HepG2 (cell line): ENCODE data around the gene RRP36. TPM values are rescaled to one million over a fixed set of nuclear protein-coding genes. Genes with fewer than 3 reads are reported as not detected.

ENCODE experiments used
- CBX5 ChIP-seq: sonication (generic); formaldehyde crosslinking; IDR thresholded peaks from 2 replicates; pipeline ENCODE4 v1.4.0; 2020; ENCODE audit warnings: missing genetic modification reagents, borderline replicate concordance
- GFI1 ChIP-seq: sonication (generic); formaldehyde crosslinking; IDR thresholded peaks from 2 replicates; pipeline ENCODE4 v1.5.0; 2020; ENCODE audit warnings: missing genetic modification reagents, mild to moderate bottlenecking, borderline replicate concordance
- KMT2B ChIP-seq: IDR thresholded peaks from 2 replicates; pipeline ENCODE4 v1.6.1; 2016; ENCODE audit warnings: missing genetic modification reagents, missing compliant biosample characterization
- MLLT10 ChIP-seq: sonication (generic); formaldehyde crosslinking; IDR thresholded peaks from 2 replicates; pipeline ENCODE4 v1.4.0; 2020; ENCODE audit warnings: missing genetic modification reagents
- MTERF4 ChIP-seq: sonication (generic); formaldehyde crosslinking; IDR thresholded peaks from 2 replicates; pipeline ENCODE4 v1.8.0; 2023; ENCODE audit warnings: mild to moderate bottlenecking, missing genetic modification reagents
- NFIC ChIP-seq: IDR thresholded peaks from 2 replicates; pipeline ENCODE4 v1.6.1; 2012; ENCODE audit warnings: mild to moderate bottlenecking, low read length, inconsistent platforms
- NFRKB ChIP-seq: fragments of 450-650 bp; IDR thresholded peaks from 2 replicates; pipeline ENCODE4 v1.6.1; 2017
- REST ChIP-seq, 2 experiments: IDR thresholded peaks; 2 replicates each; pipeline ENCODE4 v1.6.1; 2011 to 2012; ENCODE audit warnings: low read length in 2 of 2, borderline replicate concordance in 1 of 2, low read depth in 1 of 2, mild to moderate bottlenecking in 1 of 2, moderate library complexity in 1 of 2
- SMAD9 ChIP-seq: sonication (generic); formaldehyde crosslinking; IDR thresholded peaks from 2 replicates; pipeline ENCODE4 v1.5.1; 2020; ENCODE audit warnings: mild to moderate bottlenecking, missing genetic modification reagents
- ZFP37 ChIP-seq: sonication (generic); formaldehyde crosslinking; IDR thresholded peaks from 2 replicates; pipeline ENCODE4 v1.4.0; 2020; ENCODE audit warnings: missing genetic modification reagents, borderline replicate concordance
- ZFYVE20 ChIP-seq: sonication (generic); formaldehyde crosslinking; IDR thresholded peaks from 2 replicates; pipeline ENCODE4 v1.8.0; 2023; ENCODE audit warnings: low read depth, mild to moderate bottlenecking, moderate library complexity, missing genetic modification reagents, borderline replicate concordance
- ZNF12 ChIP-seq: sonication (generic); formaldehyde crosslinking; IDR thresholded peaks from 2 replicates; pipeline ENCODE4 v1.5.0; 2020; ENCODE audit warnings: missing genetic modification reagents
- ZNF138 ChIP-seq: sonication (generic); formaldehyde crosslinking; IDR thresholded peaks from 2 replicates; pipeline ENCODE4 v1.5.0; 2020; ENCODE audit warnings: mild to moderate bottlenecking, low read depth, missing genetic modification reagents
- ZNF180 ChIP-seq: sonication (generic); formaldehyde crosslinking; IDR thresholded peaks from 2 replicates; pipeline ENCODE4 v1.4.0; 2020; ENCODE audit warnings: low read depth, missing genetic modification reagents, borderline replicate concordance
- ZNF333 ChIP-seq: sonication (generic); formaldehyde crosslinking; IDR thresholded peaks from 2 replicates; pipeline ENCODE4 v1.4.0; 2020; ENCODE audit warnings: mild to moderate bottlenecking, missing genetic modification reagents, borderline replicate concordance
- ZNF570 ChIP-seq: sonication (generic); formaldehyde crosslinking; IDR thresholded peaks from 2 replicates; pipeline ENCODE4 v1.4.0; 2020; ENCODE audit warnings: mild to moderate bottlenecking, missing genetic modification reagents, borderline replicate concordance
- ZNF672 ChIP-seq: sonication (generic); formaldehyde crosslinking; IDR thresholded peaks from 2 replicates; pipeline ENCODE4 v1.8.1; 2022; ENCODE audit warnings: missing genetic modification reagents
- polyA plus RNA-seq, 8 experiments: library from polyadenylated mRNA; depleted of rRNA in 3 of 8; stranded (reverse) in 7 of 8; unstranded in 1 of 8; fragments of >200 nt; fragmentation: Illumina TruSeq in 4 of 8; extraction: Trizol in 4 of 8; gene quantifications; 2 replicates each; pipeline versions ENCODE4 v1.2.1 to v1.2.3, GENCODE V29; 2011 to 2016; ENCODE audit warnings: low read depth in 4 of 8, missing spikeins in 1 of 8, mixed read lengths in 1 of 8; ENCODE audit not compliant: insufficient read depth in 1 of 8
- total RNA-seq, 5 experiments: library from RNA; depleted of rRNA; stranded (reverse); fragments of >200 nt; fragmentation: Illumina TruSeq; extraction: Trizol; gene quantifications; 2 replicates each; pipeline ENCODE4 v1.2.3, GENCODE V29; 2016; ENCODE audit warnings: low read depth in 1 of 5
- TF ChIP-seq, protein P1 (sequence below): sonication (generic); formaldehyde crosslinking; IDR thresholded peaks from 2 replicates; pipeline ENCODE4 v1.4.0; 2020; ENCODE audit warnings: mild to moderate bottlenecking, missing genetic modification reagents, borderline replicate concordance
- TF ChIP-seq, protein P2 (sequence below): sonication (generic); formaldehyde crosslinking; conservative IDR thresholded peaks from 2 replicates; pipeline ENCODE4 v1.4.0; 2020; ENCODE audit warnings: mild to moderate bottlenecking, missing genetic modification reagents, moderate library complexity

The RRP36 gene
- total and polyA plus RNA-seq, 2 of the 13 experiments (the other 11 are each of a cell fraction or from before 2014, with no cell fraction given) = 29.5 to 144 TPM

DNA sequence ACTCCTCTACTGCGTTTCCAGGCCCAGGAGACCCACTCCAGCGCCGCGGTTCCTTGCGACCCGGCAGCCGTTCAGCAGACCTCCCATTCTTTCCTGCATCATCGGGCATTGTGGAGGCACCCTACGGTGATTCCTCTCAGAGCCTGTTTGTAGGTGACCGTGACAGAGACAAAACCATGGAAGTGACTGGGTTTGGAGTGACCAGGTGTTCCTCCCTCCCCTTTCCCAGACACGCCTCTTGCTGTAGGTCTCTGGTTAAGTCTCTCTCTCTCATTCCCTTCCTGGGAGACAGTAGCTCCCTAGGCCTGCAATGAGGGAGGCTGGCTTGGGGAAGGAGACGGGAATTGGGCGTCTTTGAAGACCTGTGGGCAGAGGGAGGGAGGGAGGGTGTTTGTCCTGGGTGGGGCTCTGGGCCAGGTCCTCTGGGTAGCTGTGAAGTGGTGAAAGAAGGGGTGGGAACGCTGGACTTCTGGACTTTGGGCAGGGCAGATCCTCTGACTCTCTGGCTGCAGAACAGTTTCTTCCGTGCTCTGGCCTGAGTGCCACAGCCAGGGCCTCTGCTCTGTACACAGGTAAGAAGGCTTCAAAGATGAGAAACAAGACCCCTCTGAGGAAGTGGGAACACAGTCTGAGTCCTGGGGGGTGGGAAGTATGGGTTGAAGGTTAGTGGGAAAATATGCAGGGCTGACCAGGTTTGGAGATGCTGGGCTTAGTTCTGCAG lies 38.8 kb downstream of the RRP36 start (continued):
- TF ChIP-seq KMT2B (CRISPR knock-in tag) (0 out of 2 replicates have a peak, but pooled peaks have one; percentile 20), SMAD9 (CRISPR knock-in tag) (no peak), ZNF138 (CRISPR knock-in tag) (no peak), ZNF570 (CRISPR knock-in tag) (no peak), REST (IDR thresholded peaks at IDR 0.05; ENCODE audit: borderline replicate concordance in 1 of 2, low read depth in 1 of 2, low read length in 2 of 2) (peak in 1 of 2 experiments; percentile 66; a peak in 1 of 4 replicates), GFI1 (no peak; the same call in none of the 2 replicates), ZNF180 (no peak), CBX5 (CRISPR knock-in tag) (no peak), ZFYVE20 (CRISPR knock-in tag) (no peak), NFIC (peak; percentile 41; the same call in 1 of the 2 replicates), MLLT10 (CRISPR knock-in tag) (no peak), ZNF672 (CRISPR knock-in tag) (no peak), ZFP37 (CRISPR knock-in tag) (no peak), NFRKB (no peak), MTERF4 (CRISPR knock-in tag) (no peak), ZNF12 (CRISPR knock-in tag) (no peak; the same call in 1 of the 2 replicates), ZNF333 (CRISPR knock-in tag) (0 out of 2 replicates have a peak, but pooled peaks have one; percentile 50)
- TF ChIP-seq, protein P1, sequence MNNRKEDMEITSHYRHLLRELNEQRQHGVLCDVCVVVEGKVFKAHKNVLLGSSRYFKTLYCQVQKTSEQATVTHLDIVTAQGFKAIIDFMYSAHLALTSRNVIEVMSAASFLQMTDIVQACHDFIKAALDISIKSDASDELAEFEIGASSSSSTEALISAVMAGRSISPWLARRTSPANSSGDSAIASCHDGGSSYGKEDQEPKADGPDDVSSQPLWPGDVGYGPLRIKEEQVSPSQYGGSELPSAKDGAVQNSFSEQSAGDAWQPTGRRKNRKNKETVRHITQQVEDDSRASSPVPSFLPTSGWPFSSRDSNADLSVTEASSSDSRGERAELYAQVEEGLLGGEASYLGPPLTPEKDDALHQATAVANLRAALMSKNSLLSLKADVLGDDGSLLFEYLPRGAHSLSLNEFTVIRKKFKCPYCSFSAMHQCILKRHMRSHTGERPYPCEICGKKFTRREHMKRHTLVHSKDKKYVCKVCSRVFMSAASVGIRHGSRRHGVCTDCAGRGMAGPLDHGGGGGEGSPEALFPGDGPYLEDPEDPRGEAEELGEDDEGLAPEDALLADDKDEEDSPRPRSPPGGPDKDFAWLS (CRISPR knock-in tag) = no peak
- TF ChIP-seq, protein P2, sequence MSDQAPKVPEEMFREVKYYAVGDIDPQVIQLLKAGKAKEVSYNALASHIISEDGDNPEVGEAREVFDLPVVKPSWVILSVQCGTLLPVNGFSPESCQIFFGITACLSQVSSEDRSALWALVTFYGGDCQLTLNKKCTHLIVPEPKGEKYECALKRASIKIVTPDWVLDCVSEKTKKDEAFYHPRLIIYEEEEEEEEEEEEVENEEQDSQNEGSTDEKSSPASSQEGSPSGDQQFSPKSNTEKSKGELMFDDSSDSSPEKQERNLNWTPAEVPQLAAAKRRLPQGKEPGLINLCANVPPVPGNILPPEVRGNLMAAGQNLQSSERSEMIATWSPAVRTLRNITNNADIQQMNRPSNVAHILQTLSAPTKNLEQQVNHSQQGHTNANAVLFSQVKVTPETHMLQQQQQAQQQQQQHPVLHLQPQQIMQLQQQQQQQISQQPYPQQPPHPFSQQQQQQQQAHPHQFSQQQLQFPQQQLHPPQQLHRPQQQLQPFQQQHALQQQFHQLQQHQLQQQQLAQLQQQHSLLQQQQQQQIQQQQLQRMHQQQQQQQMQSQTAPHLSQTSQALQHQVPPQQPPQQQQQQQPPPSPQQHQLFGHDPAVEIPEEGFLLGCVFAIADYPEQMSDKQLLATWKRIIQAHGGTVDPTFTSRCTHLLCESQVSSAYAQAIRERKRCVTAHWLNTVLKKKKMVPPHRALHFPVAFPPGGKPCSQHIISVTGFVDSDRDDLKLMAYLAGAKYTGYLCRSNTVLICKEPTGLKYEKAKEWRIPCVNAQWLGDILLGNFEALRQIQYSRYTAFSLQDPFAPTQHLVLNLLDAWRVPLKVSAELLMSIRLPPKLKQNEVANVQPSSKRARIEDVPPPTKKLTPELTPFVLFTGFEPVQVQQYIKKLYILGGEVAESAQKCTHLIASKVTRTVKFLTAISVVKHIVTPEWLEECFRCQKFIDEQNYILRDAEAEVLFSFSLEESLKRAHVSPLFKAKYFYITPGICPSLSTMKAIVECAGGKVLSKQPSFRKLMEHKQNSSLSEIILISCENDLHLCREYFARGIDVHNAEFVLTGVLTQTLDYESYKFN (CRISPR knock-in tag) = peak; percentile 87
